Hematopoietic multipotent progenitor cell (in vitro differentiated cells): Measurements from ENCODE around the gene TEX29. TPM values are rescaled to one million over a fixed set of nuclear protein-coding genes. Genes with fewer than 3 reads are reported as not detected.
A peak's percentile ranks its signal among the peaks of the same experiment; 100 is the strongest.

Experiments
- DNase-seq, 3 donors: peaks; one replicate each; pipeline ENCODE4 v3.0.0-alpha.2; 2011 to 2015; ENCODE audit warnings: low read depth in 2 of 3, low spot score in 2 of 3
- total RNA-seq: library from RNA; depleted of rRNA; stranded (reverse); fragments of >200 nt; gene quantifications from one replicate; pipeline ENCODE4 v1.2.3, GENCODE V29; 2012

The TEX29 gene
- total RNA-seq, 1 donor, result not detected

- DNase-seq, result no peak
Observed at GRCh38 chr13:111289251-111289650, 31.2 kb upstream of the TEX29 start.

GRCh38 chr13:111291908-111292307, 28.5 kb upstream of the TEX29 start:
- DNase-seq, result no peak

- no peak for DNase-seq
Observed at GRCh38 chr13:111292710-111293485, 27.5 kb upstream of the TEX29 start.

GRCh38 chr13:111295886-111296285, 24.6 kb upstream of the TEX29 start:
- DNase-seq, result no peak

GRCh38 chr13:111296417-111296816, 24.0 kb upstream of the TEX29 start:
- peak in 1 of 3 donors; percentile 45 for DNase-seq

- DNase-seq, result no peak
Observed at GRCh38 chr13:111298214-111298975, 22.0 kb upstream of the TEX29 start.

- DNase-seq, result no peak
Observed at GRCh38 chr13:111302045-111302726, 18.3 kb upstream of the TEX29 start.

- no peak for DNase-seq
Observed at GRCh38 chr13:111303559-111303958, 16.9 kb upstream of the TEX29 start.

- no peak for DNase-seq
Observed at GRCh38 chr13:111304041-111304544, 16.3 kb upstream of the TEX29 start.

GRCh38 chr13:111304603-111305289, 15.7 kb upstream of the TEX29 start:
- no peak for DNase-seq

GRCh38 chr13:111312944-111313590, 7.4 kb upstream of the TEX29 start:
- no peak for DNase-seq

- no peak for DNase-seq
Observed at GRCh38 chr13:111313911-111314425, 6.5 kb upstream of the TEX29 start.

- DNase-seq, result no peak
Observed at GRCh38 chr13:111314852-111315251, 5.6 kb upstream of the TEX29 start.

- no peak for DNase-seq
Observed at GRCh38 chr13:111315347-111315995, 5.0 kb upstream of the TEX29 start.

GRCh38 chr13:111316161-111316730, 4.2 kb upstream of the TEX29 start:
- DNase-seq, result no peak

GRCh38 chr13:111317042-111317550, 3.3 kb upstream of the TEX29 start:
- no peak for DNase-seq

- no peak for DNase-seq
Observed at GRCh38 chr13:111317571-111318345, 2.7 kb upstream of the TEX29 start.

GRCh38 chr13:111318386-111318785, 2.1 kb upstream of the TEX29 start:
- DNase-seq, result no peak
